ENCODE results near the gene GFRA1.

DNA sequence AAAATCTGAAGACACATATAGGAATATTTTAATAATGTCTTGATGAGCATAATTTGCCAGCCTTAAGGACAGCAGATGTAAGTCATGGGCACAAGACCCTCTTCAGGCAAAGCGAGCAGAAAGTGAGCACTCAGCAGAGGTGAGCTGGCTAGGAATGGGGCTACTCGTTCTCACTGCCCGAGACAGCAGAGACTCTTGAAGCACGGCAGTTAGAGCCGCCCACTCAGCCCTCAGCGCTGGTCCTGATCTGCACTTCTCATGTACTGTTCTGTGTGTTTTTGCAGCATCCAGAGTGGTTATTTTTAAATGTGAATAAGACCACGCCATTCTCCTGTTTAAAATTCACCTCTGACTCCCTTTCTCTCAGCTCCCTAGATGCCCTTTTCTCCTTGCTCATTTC lies 65.3 kb downstream of the GFRA1 start:
- TF ChIP-seq, protein P1, sequence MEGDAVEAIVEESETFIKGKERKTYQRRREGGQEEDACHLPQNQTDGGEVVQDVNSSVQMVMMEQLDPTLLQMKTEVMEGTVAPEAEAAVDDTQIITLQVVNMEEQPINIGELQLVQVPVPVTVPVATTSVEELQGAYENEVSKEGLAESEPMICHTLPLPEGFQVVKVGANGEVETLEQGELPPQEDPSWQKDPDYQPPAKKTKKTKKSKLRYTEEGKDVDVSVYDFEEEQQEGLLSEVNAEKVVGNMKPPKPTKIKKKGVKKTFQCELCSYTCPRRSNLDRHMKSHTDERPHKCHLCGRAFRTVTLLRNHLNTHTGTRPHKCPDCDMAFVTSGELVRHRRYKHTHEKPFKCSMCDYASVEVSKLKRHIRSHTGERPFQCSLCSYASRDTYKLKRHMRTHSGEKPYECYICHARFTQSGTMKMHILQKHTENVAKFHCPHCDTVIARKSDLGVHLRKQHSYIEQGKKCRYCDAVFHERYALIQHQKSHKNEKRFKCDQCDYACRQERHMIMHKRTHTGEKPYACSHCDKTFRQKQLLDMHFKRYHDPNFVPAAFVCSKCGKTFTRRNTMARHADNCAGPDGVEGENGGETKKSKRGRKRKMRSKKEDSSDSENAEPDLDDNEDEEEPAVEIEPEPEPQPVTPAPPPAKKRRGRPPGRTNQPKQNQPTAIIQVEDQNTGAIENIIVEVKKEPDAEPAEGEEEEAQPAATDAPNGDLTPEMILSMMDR (IDR thresholded peaks at IDR 0.05), result no peak
- TF ChIP-seq POLR2AphosphoS5 (IDR thresholded peaks at IDR 0.05) (no peak), POLR2A (IDR thresholded peaks at IDR 0.05) (no peak), EP300 (IDR thresholded peaks at IDR 0.05) (no peak)
